Loucy (cell line): ENCODE measurements around the gene COG1.

Experiments used
- CTCF ChIP-seq: fragments of 200-600 bp; sonication (generic); conservative IDR thresholded peaks from 2 replicates; pipeline ENCODE4 v1.5.1; 2014; ENCODE audit warnings: mild to moderate bottlenecking, antibody characterized with exemption, low read length
- EZH2phosphoT487 ChIP-seq: fragments of 200-600 bp; IDR thresholded peaks from 2 replicates; pipeline ENCODE4 v1.6.1; 2018; ENCODE audit warnings: antibody characterized with exemption, mild to moderate bottlenecking, moderate library complexity, borderline replicate concordance

DNA sequence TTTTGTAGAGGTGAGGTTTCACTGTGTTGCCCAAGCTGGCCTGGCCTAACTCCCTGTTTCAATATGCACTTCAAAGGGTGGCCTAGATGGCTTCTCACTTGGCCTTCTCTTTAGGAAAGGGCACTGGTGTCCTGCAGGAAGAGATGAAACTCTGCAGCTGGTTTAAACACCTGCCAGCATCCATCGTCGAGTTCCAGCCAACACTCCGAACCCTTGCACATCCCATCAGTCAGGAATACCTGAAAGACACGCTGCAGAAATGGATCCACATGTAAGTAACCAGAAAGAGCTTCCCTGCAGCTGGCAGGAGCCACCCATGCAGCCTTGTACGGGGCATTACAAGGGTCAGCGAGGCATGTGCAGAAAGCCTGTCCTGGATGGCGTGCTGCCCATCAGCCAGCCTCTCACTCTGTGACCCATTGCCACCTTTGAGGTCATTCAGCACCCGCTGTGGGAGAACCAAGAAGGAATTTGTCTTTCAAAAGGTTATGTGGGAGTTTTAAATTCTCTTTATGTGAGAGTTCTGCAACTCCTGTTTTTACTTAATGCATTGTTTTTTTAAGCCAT lies 7.0 kb downstream of the COG1 start:
- no peak for TF ChIP-seq CTCF
- TF ChIP-seq EZH2phosphoT487 = no peak
